Uterus (tissue), 4 donors: ENCODE results near the gene UFD1. TPM values are rescaled to one million over a fixed set of nuclear protein-coding genes. Genes with fewer than 3 reads are reported as not detected.

ENCODE experiments used
- DNase-seq, 2 donors: peaks; one replicate each; pipeline ENCODE4 v3.0.0-alpha.2; 2019 to 2020
- H3K27ac ChIP-seq, 2 donors: fragments of 200-600 bp; sonication (generic); 1 replicate in 1 of 2; 2 replicates in 1 of 2; pipeline ENCODE4 v1.5.1; 2016 to 2018
- H3K27me3 ChIP-seq, 2 donors: fragments of 200-600 bp; sonication (generic); one replicate each; pipeline ENCODE4 v1.5.1; 2018 to 2019; ENCODE audit warnings: control low read depth in 1 of 2
- H3K36me3 ChIP-seq, 2 donors: fragments of 200-600 bp; sonication (generic); one replicate each; pipeline ENCODE4 v1.5.1; 2019; ENCODE audit warnings: control low read depth in 1 of 2
- H3K4me1 ChIP-seq, 2 donors: fragments of 200-600 bp; sonication (generic); one replicate each; pipeline ENCODE4 v1.5.1; 2018 to 2019; ENCODE audit warnings: control low read depth in 1 of 2
- H3K4me3 ChIP-seq, 2 donors: fragments of 200-600 bp; sonication (generic); 1 replicate in 1 of 2; 2 replicates in 1 of 2; pipeline ENCODE4 v1.5.1; 2018 to 2019; ENCODE audit warnings: mild to moderate bottlenecking in 1 of 2
- H3K9me3 ChIP-seq, 2 donors: fragments of 200-600 bp; sonication (generic); one replicate each; pipeline ENCODE4 v1.5.1; 2019; ENCODE audit warnings: control low read depth in 1 of 2
- CTCF ChIP-seq, 4 experiments: fragments of 200-600 bp in 2 of 4; fragments of 450-650 bp in 2 of 4; sonication (generic) in 2 of 4; IDR thresholded peaks; one replicate each; pipeline ENCODE4 v1.5.1; 2016 to 2019; ENCODE audit warnings: antibody characterized with exemption in 4 of 4, mild to moderate bottlenecking in 2 of 4, moderate library complexity in 1 of 4
- POLR2A ChIP-seq, 2 donors: fragments of 450-650 bp; IDR thresholded peaks; one replicate each; pipeline ENCODE4 v1.6.1; 2016; ENCODE audit warnings: antibody characterized with exemption in 2 of 2, mild to moderate bottlenecking in 1 of 2, moderate library complexity in 1 of 2
- intact Hi-C: fragments of 100-400 bp; cut with DNase I; formaldehyde crosslinking; loops from one replicate; pipeline ENCODE4 v1.15.1; 2023; ENCODE audit warnings: low total_unique reads
- total RNA-seq, 4 donors: library from RNA; depleted of rRNA in 3 of 4; stranded (reverse); fragments of >200 nt in 3 of 4; gene quantifications; one replicate each; pipeline versions ENCODE4 v1.1.0 to v1.2.4, GENCODE V29; 2014 to 2023
- donor health status: DM: yes; HTN: yes; CAD: no.

The UFD1 gene
- total RNA-seq, 4 donors from 2014 or later = 30.5 to 55.0 (median 45.7) TPM

DNA sequence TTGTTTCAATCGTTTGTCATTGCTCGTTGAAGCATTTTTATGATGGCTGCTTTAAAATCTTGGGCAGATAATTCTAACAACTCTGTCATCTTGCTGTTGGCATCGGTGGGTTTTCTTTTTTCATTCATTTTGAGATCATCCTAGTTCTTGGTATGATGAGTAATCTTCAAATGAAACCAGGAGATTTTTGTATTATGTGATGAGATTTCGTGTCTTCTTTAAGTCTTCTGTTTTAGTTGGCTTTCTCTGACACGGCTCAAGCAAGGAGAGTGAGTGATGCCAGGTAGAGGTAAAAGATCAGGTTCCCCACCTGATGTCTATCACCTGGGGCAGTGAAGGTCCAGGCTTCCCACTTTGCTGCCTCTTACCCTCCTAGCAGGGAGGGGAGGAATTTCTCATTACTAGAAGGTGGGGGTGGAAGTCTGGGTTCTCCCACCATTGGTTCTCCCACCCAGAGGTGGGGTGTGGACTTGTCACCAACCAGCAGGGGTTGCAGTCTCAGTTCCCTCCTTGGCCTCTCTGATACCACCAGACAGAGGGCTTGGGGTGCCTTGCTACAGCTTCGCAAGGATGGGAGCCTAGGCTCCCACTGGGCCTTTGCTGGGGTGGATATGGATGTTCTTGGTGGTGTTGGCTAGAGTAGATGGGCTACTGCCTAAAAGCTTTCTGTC lies 13.6 kb upstream of the UFD1 start:
- no peaks in the 10 kb centered on the region for H3K9me3 ChIP-seq
- H3K4me3 ChIP-seq = no peak overlapping the region
- H3K27me3 ChIP-seq = no peaks in the 10 kb centered on the region
- no peak for TF ChIP-seq CTCF (IDR thresholded peaks at IDR 0.05)
- TF ChIP-seq POLR2A (IDR thresholded peaks at IDR 0.05) = no peak
- intact Hi-C loops = no loop called here
- DNase-seq = no peak
- H3K27ac ChIP-seq = no peak overlapping the region
- no peaks in the 10 kb centered on the region for H3K36me3 ChIP-seq
- H3K4me1 ChIP-seq = no peaks in the 10 kb centered on the region

DNA sequence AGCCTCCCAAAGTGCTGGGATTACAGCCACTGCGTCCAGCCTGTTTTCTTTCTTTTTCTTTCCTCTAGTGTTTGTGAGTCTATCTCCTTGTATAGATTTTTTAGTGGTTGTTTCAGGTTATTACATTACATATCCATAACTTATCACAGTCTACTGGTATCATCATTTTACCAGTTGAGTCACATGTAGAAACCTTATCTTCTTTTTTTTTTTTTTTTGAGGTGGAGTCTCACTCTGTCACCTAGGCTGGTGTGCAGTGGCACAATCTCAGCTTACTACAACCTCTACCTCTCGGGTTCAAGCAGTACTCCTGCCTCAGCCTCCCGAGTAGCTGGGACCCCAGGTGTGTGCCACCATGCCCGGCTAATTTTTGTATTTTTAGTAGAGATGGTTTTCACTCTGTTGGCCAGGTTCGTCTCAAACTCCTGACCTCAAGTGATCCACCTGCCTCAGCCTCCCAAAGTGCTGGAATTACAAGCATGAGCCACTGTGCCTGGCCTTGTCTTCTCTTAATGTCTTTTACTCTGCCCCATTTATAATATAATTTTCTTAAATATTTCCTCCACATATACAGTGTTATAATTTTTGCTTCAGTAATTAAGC lies 11.7 kb upstream of the UFD1 start:
- intact Hi-C loops = no loop called here
- no peaks in the 10 kb centered on the region for H3K36me3 ChIP-seq
- H3K27me3 ChIP-seq = no peaks in the 10 kb centered on the region
- no peak for DNase-seq
- H3K27ac ChIP-seq = no peak overlapping the region
- TF ChIP-seq CTCF (IDR thresholded peaks at IDR 0.05) (no peak), POLR2A (IDR thresholded peaks at IDR 0.05) (no peak)
- no peaks in the 10 kb centered on the region for H3K4me1 ChIP-seq
- no peak overlapping the region for H3K4me3 ChIP-seq
- H3K9me3 ChIP-seq = no peaks in the 10 kb centered on the region

DNA sequence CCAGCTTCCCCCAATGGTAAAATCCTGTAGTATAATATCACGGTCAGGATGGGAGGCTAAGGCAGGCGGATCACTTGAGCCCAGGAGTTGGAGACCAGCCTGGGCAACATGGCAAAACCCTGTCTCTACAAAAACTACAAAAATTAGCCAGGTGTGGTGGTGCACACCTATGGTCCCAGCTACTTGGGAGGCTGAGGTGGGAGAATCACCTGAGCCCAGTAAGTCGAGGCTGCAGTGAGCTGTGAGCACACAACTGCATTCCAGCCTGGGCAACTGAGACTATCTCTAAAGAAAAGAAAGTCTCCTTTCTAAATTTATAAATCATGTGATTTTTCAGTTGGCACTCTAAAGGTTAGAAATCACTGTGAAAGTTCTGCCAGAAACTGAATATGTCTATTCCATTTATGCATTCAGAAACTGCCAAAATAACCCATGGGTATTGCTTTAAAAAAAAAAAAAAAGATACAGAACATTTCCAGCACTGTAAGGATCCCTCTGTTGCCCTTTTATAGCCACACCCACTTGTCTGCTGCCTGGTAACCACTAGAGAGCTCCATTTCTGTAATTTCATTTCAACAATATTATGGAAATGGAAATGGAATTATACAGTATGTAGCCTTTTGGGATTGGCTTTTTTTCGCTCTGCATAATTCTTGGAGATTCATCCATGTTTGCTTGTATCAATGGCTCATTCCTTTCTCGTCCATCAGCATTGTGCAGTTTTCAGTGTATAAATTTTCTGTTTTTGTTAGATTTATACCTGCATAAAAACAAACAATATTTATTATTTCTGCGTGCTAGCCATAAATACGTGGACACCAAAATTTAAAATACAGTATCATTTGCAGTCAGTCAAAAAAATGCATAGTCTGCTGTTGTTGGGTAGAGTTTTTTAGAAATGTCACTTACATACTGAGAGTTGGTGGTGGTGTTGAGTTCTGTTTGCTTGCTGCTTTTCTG lies 10.2 kb upstream of the UFD1 start:
- TF ChIP-seq POLR2A (IDR thresholded peaks at IDR 0.05) (no peak), CTCF (IDR thresholded peaks at IDR 0.05) (no peak)
- intact Hi-C loops = no loop called here
- Histone ChIP-seq H3K4me3 (no peak overlapping the region), H3K27ac (no peak overlapping the region), H3K9me3 (no peaks in the 10 kb centered on the region), H3K36me3 (no peaks in the 10 kb centered on the region), H3K27me3 (no peaks in the 10 kb centered on the region), H3K4me1 (no peaks in the 10 kb centered on the region)
- DNase-seq = no peak

DNA sequence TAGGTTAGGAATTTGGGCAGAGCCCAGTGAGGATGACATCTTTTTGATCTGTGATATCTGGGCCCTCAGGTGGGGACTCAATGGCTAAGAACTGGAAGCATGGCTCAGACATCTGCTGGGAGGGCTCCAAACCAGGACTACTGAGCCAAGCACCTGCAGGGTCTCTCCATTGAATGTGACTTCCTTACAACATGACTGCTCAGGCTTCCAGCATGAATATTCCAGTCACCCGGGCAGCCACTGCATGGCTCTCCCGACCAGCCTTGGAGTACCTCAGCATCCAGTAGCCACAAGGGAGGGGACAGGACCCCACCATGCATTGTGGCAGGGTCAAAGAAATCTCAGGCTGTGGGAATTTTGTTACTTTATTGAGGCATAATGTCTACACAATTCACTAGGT lies 9.3 kb upstream of the UFD1 start:
- Histone ChIP-seq H3K36me3 (no peaks in the 10 kb centered on the region), H3K27me3 (no peaks in the 10 kb centered on the region), H3K4me1 (no peaks in the 10 kb centered on the region), H3K9me3 (no peaks in the 10 kb centered on the region), H3K4me3 (no peak overlapping the region), H3K27ac (no peak overlapping the region)
- intact Hi-C loops = no loop called here
- DNase-seq = no peak
- TF ChIP-seq POLR2A (IDR thresholded peaks at IDR 0.05) = no peak

GRCh38 chr22:19483481-19484244 lies 4.7 kb upstream of the UFD1 start:
- Histone ChIP-seq H3K27me3 (no peaks in the 10 kb centered on the region), H3K4me1 (peaks cover 0 to 4% of the 10 kb centered on the region in 2 donors), H3K36me3 (no peaks in the 10 kb centered on the region), H3K27ac (no peak overlapping the region), H3K4me3 (no peak overlapping the region), H3K9me3 (no peaks in the 10 kb centered on the region)
- intact Hi-C loops = no loop called here
- DNase-seq = no peak
- TF ChIP-seq POLR2A (IDR thresholded peaks at IDR 0.05) = no peak
- TF ChIP-seq CTCF (IDR thresholded peaks at IDR 0.05) = no peak
